IPS-18a (cell line): ENCODE results near the gene ACTN2.

Experiments used
- H3K27ac ChIP-seq: one replicate; pipeline ENCODE4 v1.5.1; 2013; ENCODE audit warnings: low read length
- H3K27me3 ChIP-seq: one replicate; pipeline ENCODE4 v1.6.1; 2013; ENCODE audit warnings: mild to moderate bottlenecking, low read length; ENCODE audit not compliant: control insufficient read depth, insufficient read depth
- H3K36me3 ChIP-seq: one replicate; pipeline ENCODE4 v1.6.1; 2013; ENCODE audit warnings: low read depth, low read length; ENCODE audit not compliant: control insufficient read depth
- H3K4me1 ChIP-seq: one replicate; pipeline ENCODE4 v1.6.1; 2013; ENCODE audit warnings: low read depth, low read length; ENCODE audit not compliant: control insufficient read depth
- H3K4me3 ChIP-seq: one replicate; pipeline ENCODE4 v1.5.1; 2013; ENCODE audit warnings: low read length
- H3K9ac ChIP-seq: one replicate; pipeline ENCODE4 v1.6.1; 2013; ENCODE audit warnings: mild to moderate bottlenecking, low read length, moderate library complexity
- H3K9me3 ChIP-seq: one replicate; pipeline ENCODE4 v1.6.1; 2013; ENCODE audit warnings: low read depth, low read length; ENCODE audit not compliant: control insufficient read depth

The ACTN2 gene

DNA sequence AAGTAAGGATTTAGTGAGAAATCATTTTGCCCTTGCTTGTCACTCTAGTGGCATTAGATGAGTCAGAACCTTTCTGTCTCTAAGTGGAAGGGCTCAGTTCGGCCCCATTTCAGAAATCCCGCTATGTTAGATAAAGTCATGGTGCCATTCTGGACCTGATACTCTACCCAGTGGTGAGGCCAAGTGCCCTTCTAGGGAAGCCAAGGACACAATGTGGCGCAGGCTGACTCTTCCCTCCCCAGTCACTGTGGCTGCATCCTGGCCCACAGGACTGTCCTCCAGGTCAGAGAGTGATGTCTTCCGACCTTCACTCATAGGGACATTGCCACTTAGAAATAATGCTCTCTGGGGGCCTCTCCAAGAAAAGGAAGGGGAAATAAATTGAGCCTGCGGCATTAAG is 60.5 kb downstream of the ACTN2 start:
- Histone ChIP-seq H3K27me3 (no peaks in the 10 kb centered on the region), H3K36me3 (peaks cover 7% of the 10 kb centered on the region)

DNA sequence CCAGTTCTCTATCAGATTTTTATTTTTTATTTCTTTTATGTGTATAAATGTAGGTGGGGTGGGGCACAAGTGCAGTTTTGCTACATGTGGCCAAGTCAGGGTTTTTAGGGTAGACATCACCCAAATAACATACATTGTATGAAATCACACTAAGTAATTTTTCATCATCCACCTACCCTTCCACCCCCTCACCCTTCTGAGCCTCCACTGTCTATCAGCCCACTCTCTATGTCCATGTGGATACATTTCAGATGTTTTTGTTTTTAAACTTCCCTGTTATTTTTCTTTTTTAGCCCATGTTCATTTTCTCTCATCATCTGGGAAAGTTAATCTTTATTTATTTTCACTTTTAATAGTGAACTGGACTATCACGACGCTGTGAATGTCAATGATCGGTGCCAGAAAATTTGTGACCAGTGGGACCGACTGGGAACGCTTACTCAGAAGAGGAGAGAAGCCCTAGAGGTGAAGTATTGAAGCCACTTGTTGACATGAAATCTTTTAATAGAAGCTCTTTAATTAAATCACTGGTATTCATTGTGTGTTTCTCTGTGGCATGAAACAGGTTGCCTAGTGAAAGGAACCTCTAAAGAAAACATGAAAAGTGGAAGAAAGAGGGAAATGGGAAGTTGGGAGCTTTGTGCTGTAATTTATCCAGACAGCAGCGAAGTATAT is 61.1 kb downstream of the ACTN2 start:
- no peak overlapping the region for H3K27ac ChIP-seq
- no peak overlapping the region for H3K9ac ChIP-seq
- H3K4me1 ChIP-seq = no peaks in the 10 kb centered on the region
- no peaks in the 10 kb centered on the region for H3K27me3 ChIP-seq
- H3K36me3 ChIP-seq = peaks cover 7% of the 10 kb centered on the region
- H3K9me3 ChIP-seq = no peaks in the 10 kb centered on the region
- H3K4me3 ChIP-seq = no peak overlapping the region

More for the DNA sequence above, 60.5 kb downstream of the ACTN2 start:
- H3K4me3 ChIP-seq = no peak overlapping the region
- no peak overlapping the region for H3K9ac ChIP-seq
- no peaks in the 10 kb centered on the region for H3K9me3 ChIP-seq
- H3K27ac ChIP-seq = no peak overlapping the region
- no peaks in the 10 kb centered on the region for H3K4me1 ChIP-seq

DNA sequence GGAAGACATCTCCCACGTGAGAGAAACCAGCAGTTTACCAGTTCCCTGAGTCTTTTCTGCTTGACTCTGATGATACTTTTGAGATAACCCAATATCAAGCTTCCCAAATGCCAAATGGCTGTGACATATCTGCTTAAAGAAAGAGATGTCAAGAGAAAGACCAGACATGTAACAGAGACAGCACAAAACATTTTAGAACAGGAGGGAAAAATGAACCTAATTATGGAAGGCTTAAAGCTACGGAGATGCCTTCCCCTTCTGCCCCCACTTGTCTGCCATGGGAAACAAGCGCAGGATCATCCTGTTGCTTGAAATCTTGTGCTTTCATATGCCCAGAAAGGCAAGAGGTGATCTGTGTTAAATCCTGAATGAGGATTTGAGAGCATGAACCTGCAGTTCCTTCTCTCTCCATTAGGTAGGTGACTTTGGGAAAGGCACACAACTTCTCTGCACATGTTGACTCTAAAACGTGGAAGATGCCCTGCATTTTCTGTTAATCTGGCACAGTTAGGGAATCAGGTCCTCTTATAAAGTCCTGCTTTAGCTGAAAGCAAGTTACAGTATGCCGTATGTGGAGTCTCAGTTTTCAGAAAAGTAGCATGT is 62.1 kb downstream of the ACTN2 start:
- no peak overlapping the region for H3K4me3 ChIP-seq
- no peaks in the 10 kb centered on the region for H3K27me3 ChIP-seq
- H3K9ac ChIP-seq = no peak overlapping the region
- no peaks in the 10 kb centered on the region for H3K9me3 ChIP-seq
- H3K27ac ChIP-seq = no peak overlapping the region
- peaks cover 7% of the 10 kb centered on the region for H3K36me3 ChIP-seq
- no peaks in the 10 kb centered on the region for H3K4me1 ChIP-seq

DNA sequence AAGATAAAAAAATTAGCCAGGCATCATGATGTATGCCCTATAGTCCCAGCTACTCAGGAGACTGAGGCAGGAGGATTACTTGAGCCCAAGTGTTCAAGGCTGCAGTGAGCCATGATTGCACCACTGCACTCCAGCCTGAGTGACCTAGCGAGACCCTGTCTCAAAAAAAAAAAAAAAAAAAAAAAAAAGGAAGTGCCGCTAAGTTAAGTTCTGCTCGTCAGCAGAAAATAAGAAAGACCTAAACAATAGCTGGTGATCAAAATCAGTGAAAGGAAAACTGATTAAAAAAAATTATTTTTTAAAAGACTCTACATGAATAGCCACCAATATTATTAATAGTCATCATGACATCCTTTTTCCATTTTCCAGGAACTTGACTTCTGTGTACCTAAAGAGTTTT is 64.6 kb downstream of the ACTN2 start:
- H3K4me3 ChIP-seq = no peak overlapping the region
- H3K9me3 ChIP-seq = no peaks in the 10 kb centered on the region
- no peaks in the 10 kb centered on the region for H3K4me1 ChIP-seq
- no peak overlapping the region for H3K9ac ChIP-seq
- no peak overlapping the region for H3K27ac ChIP-seq
- H3K27me3 ChIP-seq = no peaks in the 10 kb centered on the region
- peaks cover 4% of the 10 kb centered on the region for H3K36me3 ChIP-seq

DNA sequence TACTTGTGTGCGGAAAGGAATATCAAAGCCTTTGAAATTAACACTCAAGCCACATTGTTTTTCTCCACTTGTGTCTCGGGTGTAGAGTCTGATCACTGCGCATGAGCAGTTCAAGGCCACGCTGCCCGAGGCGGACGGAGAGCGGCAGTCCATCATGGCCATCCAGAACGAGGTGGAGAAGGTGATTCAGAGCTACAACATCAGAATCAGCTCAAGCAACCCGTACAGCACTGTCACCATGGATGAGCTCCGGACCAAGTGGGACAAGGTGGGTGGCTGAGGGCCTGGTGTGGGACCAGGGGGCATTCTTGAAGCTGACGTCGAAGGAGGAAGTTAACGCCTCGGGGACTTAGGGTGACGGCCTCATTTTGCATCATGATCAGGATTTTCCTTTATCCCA is 65.1 kb downstream of the ACTN2 start:
- no peak overlapping the region for H3K9ac ChIP-seq
- no peaks in the 10 kb centered on the region for H3K4me1 ChIP-seq
- H3K4me3 ChIP-seq = no peak overlapping the region
- peaks cover 4% of the 10 kb centered on the region for H3K36me3 ChIP-seq
- H3K9me3 ChIP-seq = no peaks in the 10 kb centered on the region
- H3K27ac ChIP-seq = no peak overlapping the region
- no peaks in the 10 kb centered on the region for H3K27me3 ChIP-seq

DNA sequence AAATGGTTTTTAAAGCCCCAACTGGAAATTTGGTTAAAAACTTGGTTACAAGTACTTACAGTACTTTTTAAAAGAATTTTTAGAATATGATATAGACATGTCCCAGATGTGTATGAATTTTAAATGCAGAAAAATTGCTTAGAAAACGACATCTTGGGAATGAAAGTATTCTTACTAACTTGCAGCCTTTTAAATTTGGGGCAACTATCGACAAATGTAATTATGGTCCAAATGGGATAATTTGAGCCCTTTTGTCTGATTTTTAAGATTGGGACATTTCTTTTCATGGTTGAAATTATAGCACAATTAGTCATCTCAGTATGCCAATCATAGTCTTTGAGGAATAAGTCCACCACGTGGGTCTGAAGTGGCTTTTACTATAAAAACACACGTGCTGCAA is 65.6 kb downstream of the ACTN2 start:
- Histone ChIP-seq H3K9me3 (no peaks in the 10 kb centered on the region), H3K4me1 (no peaks in the 10 kb centered on the region), H3K4me3 (no peak overlapping the region), H3K27me3 (no peaks in the 10 kb centered on the region), H3K27ac (no peak overlapping the region), H3K36me3 (peaks cover 4% of the 10 kb centered on the region), H3K9ac (no peak overlapping the region)

DNA sequence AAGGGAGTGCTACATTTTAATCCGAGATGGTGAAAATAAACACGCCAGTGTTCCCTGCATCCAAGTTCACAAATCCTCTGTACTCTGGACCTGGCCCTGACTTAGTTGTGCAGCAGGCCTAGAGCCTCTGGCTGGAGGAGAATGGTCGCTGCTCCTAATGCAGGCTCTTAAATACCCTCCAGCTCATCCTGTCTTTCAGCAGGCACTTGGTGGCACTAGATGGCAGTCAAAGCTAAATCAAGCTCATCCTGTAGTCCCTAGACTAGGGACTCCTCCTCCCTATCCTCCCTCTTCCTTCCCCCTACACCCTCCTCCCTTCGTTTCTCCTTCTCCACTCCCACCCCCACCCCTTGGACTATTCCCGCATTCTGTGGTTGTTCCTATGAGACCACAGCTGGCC is 67.2 kb downstream of the ACTN2 start:
- H3K4me1 ChIP-seq = no peaks in the 10 kb centered on the region

DNA sequence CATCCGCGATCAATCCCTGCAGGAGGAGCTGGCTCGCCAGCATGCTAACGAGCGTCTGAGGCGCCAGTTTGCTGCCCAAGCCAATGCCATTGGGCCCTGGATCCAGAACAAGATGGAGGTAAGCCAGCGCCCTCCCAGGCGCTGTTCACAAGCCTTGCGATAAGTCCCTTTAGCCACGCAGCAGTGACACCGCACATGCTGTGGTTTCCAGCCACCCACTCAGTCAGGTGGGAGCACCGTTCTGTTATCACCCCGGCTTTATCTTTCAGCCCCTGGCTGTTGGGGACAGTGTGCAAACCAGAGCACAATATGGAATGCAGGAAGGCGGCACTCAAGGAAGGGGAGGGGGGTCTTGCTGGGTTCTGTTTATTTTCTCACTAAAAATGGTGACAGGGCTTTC is 67.7 kb downstream of the ACTN2 start:
- peaks cover 6% of the 10 kb centered on the region for H3K36me3 ChIP-seq
- no peak overlapping the region for H3K9ac ChIP-seq
- H3K4me3 ChIP-seq = no peak overlapping the region
- H3K27ac ChIP-seq = no peak overlapping the region
- no peaks in the 10 kb centered on the region for H3K27me3 ChIP-seq
- H3K9me3 ChIP-seq = no peaks in the 10 kb centered on the region
- no peaks in the 10 kb centered on the region for H3K4me1 ChIP-seq

More for the DNA sequence above, 67.2 kb downstream of the ACTN2 start:
- Histone ChIP-seq H3K9ac (no peak overlapping the region), H3K27ac (no peak overlapping the region), H3K9me3 (no peaks in the 10 kb centered on the region), H3K27me3 (no peaks in the 10 kb centered on the region), H3K4me3 (no peak overlapping the region), H3K36me3 (peaks cover 6% of the 10 kb centered on the region)

DNA sequence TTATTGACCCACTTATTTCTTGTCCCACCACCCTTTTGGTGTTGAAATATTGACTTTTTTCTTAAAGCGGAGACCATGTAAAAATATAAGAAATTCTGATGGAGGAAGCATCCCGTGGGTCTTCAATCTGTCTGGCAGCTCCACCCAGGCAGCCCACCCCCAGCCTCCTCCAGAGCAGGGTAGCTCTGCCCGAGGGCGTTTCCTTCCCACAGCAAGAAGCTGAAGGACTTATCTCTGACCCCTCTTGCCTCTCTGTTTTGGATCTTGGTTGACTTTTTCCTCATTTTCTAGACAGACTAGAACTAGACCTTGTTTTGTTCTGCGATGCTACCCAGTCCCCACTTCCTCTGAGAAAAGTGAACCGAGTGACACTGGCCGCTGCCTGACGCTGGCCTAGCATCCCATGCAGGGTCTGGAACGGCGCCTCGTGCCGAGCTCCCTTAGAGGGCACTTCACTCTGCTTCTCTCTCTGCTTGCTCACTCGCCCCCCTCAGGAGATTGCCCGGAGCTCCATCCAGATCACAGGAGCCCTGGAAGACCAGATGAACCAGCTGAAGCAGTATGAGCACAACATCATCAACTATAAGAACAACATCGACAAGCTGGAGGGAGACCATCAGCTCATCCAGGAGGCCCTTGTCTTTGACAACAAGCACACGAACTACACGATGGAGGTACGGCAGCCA is 68.4 kb downstream of the ACTN2 start:
- H3K4me1 ChIP-seq = no peaks in the 10 kb centered on the region
- no peak overlapping the region for H3K4me3 ChIP-seq
- no peaks in the 10 kb centered on the region for H3K27me3 ChIP-seq
- H3K27ac ChIP-seq = no peak overlapping the region
- no peaks in the 10 kb centered on the region for H3K9me3 ChIP-seq
- H3K36me3 ChIP-seq = peaks cover 6% of the 10 kb centered on the region
- no peak overlapping the region for H3K9ac ChIP-seq

DNA sequence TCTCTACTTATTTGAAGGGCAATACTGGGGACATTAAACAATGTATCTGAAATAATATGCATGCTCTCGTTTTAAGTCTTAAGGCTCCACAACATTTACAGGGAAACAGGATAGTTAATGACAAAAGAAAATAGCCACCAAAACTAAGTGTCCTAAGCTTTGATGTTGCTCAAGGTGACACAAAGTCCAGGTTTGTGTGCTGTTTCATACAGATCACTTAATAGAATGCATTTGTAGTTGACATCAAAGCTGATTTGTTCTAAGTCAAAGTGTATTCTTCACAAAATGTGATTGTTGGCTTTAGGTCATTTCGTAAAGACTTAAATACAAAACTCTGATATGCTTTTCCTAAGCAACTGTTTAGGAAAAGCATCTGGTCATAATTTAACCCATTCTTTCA is 71.3 kb downstream of the ACTN2 start:
- Histone ChIP-seq H3K9ac (no peak overlapping the region), H3K36me3 (peaks cover 9% of the 10 kb centered on the region), H3K4me1 (no peaks in the 10 kb centered on the region), H3K27me3 (no peaks in the 10 kb centered on the region), H3K27ac (no peak overlapping the region), H3K4me3 (no peak overlapping the region), H3K9me3 (no peaks in the 10 kb centered on the region)

DNA sequence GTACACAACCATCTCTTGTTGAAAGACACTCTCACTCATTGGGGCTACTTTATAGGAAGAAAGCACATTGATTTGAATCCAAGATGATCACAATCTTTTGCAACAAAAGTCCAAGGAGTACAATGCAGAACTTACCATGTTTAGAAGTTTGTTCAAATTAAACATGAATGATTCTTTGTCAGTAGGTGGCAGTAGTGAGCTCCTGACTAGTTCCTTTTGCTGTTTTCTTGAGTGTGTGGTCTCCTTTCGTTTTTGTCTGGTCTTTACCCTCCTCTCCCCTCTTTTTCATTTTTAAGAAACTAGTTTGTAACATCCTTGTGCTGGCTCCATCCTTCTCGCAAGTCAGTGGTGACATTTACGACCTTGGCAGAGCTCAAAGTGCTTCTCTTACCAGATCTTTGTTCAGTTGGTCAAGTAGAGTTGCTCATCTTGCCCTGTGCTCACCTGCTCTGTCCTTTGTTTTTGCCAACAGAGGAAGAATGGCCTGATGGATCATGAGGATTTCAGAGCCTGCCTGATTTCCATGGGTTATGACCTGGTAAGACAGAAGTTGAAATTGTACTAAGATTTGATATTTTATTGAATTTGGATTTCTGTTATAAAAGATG is 73.1 kb downstream of the ACTN2 start:
- no peaks in the 10 kb centered on the region for H3K4me1 ChIP-seq
- H3K27me3 ChIP-seq = no peaks in the 10 kb centered on the region
- H3K27ac ChIP-seq = no peak overlapping the region
- H3K4me3 ChIP-seq = no peak overlapping the region
- no peak overlapping the region for H3K9ac ChIP-seq
- H3K9me3 ChIP-seq = no peaks in the 10 kb centered on the region
- H3K36me3 ChIP-seq = peaks cover 9% of the 10 kb centered on the region
